Renal pelvis (tissue), 4 donors: ENCODE measurements around the gene RFX3. TPM values are rescaled to one million over a fixed set of nuclear protein-coding genes. Genes with fewer than 3 reads are reported as not detected.

Experiments
- DNase-seq: peaks from one replicate; pipeline ENCODE4 v3.0.0-alpha.2; 2013
- polyA plus RNA-seq, 3 donors: library from polyadenylated mRNA; unstranded; fragments of 120-200 nt; gene quantifications; one replicate each; pipeline ENCODE4 v1.2.1, GENCODE V29; 2013; ENCODE audit not compliant: insufficient read length in 3 of 3

The RFX3 gene
- polyA plus RNA-seq, 3 donors: 14.0 to 21.3 (median 18.8) TPM

GRCh38 chr9:3515405-3515804 lies 10.4 kb downstream of the RFX3 start:
- no peak for DNase-seq

GRCh38 chr9:3514786-3515185 lies 11.0 kb downstream of the RFX3 start:
- no peak for DNase-seq

GRCh38 chr9:3513265-3513818 lies 12.5 kb downstream of the RFX3 start:
- no peak for DNase-seq

DNA sequence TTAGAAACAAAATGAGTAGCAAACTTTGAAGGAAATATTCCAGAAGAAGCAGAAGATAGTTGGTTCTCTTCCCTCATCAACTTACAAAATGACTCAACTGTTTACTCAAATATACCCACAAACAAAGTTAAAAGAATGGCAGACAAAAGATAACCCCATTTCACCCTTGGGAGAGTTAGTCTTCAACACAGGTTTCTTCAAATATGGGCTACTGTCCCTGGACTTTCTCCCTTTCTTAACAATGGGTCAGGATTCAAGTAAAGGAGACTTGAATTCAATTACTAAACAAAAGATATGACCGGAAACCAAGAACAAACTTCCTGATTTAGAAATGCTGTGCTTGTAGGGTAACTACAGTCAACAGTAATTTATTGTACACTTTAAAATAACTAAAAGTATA lies 14.2 kb downstream of the RFX3 start:
- DNase-seq: no peak

DNA sequence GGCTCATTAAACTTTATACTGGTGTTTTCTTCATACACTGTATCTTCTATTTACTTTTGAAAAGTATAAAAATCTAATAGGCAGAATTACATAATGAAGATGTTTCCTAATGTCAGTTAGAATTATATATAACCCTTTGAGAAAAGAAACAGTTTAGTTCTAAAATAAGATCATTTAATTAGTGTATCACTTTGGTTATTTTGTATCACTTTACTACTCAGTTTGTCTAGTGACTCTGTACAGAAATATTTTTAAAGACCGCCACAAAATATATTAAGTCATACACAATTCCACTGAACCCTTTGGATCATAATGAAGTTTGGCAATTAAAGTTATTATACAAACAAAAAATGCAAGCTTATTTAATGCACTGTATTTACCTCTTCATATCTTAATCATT lies 15.0 kb downstream of the RFX3 start:
- no peak for DNase-seq

DNA sequence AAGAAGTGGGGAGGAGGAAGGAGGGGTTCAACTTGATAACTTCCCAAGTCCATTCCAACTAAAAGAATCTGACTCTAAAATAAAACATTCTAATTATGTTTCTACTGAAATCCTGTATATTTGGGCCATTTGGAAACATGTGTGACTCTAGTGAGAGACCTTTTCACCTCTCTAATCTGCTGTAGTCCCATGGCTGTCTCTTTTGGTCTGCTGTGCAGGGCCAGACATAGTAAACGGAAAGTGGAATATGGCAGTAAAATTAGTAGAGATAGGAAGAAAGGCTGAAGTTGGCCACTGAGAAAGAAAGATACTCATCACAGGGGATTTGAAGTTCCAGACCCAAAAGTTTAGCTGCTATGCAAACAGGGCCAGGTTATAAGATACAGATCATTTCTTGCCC lies 15.9 kb downstream of the RFX3 start:
- no peak for DNase-seq

GRCh38 chr9:3508521-3509291 lies 17.1 kb downstream of the RFX3 start:
- DNase-seq: no peak

- DNase-seq: no peak
Observed at GRCh38 chr9:3508078-3508431, 17.7 kb downstream of the RFX3 start.

DNA sequence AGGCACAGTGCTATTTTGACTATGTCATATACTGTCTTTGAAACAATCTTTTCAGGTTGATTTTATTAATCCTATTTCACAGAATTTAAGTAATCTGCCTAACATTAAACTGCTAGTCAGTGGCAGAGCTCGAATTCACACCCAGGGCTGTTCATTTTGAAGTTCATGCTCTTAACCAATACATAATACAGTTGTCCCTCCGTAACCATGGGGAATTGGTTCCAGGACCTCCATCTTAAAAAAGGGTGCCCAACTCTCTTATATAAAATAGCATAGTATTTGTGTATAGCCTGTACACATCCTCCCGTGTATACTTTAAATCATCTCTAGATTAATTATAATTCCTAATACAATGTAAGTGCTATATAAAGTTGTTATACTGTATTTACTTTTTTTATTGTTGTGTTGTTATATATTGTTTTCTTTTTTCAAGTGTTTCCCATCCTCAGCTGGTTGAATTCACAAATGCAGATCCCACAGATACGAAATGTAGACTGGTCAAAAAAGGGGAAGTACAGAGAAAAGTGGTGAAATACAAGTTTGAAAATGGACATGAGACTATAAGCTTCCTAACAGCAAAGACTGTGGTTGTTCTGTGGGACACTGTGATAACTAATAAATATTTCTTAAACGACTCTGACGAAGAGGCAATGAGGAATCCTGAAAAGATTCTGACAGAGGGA lies 18.3 kb downstream of the RFX3 start:
- DNase-seq: no peak

- DNase-seq: no peak
Observed at GRCh38 chr9:3506164-3506563, 19.6 kb downstream of the RFX3 start.

DNA sequence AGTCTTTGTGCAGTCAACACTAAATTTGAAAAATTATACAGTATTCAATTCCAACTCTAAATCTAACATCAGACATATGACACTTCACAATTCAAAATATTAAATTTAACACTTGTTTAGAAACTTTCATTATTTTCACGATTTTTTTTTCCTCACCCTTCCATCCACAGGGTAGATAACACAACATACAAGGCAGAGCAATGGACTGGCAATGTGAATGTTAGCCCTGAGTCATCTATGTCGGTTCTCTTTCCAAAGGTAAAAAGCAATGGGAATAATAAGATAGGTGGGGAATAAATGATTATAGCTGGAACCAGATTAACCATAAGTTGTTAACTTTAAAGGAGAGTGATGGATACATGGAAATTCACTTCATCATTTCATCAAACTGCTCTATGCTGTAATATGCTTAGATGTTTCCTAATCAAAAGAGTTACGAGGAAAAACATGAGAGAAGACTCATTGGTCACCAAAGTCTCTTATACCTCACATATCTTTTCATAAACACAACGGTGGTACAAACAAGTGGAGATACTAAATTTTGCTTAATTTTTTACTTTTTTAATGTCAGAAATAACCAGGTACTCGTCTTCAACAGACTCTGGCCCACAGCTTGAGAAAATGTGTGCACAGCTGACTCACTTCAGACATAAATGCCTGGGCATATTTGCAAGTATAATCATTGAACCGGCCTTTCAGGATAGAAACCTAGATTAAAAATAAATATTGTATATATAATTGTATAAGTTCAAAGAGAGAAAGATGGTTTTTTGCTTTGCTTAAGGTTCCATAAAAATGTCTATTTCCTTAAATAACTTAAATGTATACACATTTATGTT lies 23.0 kb downstream of the RFX3 start:
- no peak for DNase-seq

- DNase-seq: no peak
Observed at GRCh38 chr9:3500044-3500443, 25.8 kb downstream of the RFX3 start.

DNA sequence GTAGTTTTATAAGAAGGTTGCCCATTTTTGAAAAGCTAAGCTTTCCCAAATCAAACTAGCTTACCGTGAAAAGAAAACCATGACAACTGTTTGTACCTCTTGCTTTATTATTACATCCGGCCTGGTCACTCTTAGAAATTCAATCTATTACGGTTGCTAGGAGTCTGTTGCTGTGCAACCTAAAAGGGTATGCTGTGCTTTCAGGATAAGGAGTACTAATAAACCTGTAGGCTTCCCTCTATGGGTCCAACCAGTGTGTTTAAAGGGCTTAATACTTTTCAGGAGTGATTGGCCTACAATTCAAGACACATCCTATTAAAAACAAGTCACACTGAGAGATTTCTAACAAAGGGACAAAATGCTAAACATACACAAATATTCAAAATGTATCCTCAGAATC lies 27.1 kb downstream of the RFX3 start:
- DNase-seq: peak; percentile 26

GRCh38 chr9:3497857-3498256 lies 27.9 kb downstream of the RFX3 start:
- DNase-seq: no peak

- no peak for DNase-seq
Observed at GRCh38 chr9:3497401-3497800, 28.4 kb downstream of the RFX3 start.

DNA sequence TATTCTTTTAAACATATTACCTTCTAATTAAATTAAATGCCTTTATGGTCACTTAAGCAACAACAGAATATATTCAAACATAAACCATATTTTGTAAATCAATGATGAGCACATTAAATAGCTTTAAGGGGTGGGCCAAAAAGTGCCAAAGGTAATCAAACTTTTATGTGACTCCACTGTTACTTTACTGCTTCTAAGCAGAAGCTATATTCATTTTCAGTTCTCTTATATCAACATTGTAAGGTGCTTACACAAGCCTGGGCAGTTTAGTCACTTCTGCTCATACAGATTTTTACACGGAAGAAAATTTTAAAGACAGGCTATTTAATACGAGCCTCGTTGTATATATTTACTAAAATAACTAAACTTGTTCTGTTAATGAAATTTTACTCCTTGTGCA lies 29.9 kb downstream of the RFX3 start:
- no peak for DNase-seq

- no peak for DNase-seq
Observed at GRCh38 chr9:3492214-3492613, 33.6 kb downstream of the RFX3 start.

- DNase-seq: no peak
Observed at GRCh38 chr9:3491450-3491849, 34.4 kb downstream of the RFX3 start.

- DNase-seq: no peak
Observed at GRCh38 chr9:3490957-3491356, 34.8 kb downstream of the RFX3 start.

DNA sequence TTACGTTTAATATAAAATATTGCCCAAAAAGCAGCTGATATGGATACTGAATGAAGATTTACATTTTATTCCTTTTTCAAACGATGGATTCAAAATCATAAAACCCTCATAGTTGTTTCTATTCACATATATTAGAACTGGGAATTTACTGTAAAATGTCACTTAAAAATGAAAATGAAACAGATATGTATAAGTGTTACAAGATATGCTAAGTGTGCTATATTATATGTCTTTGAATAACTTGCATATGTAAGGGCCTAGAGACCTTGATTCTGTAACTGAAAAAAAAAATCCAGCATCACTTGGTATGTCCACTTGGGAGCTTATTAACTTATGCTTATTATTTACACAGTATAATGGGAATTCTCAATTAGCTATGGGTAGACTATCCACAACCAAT lies 43.2 kb downstream of the RFX3 start:
- no peak for DNase-seq

- DNase-seq: no peak
Observed at GRCh38 chr9:3480353-3480655, 45.5 kb downstream of the RFX3 start.

- DNase-seq: no peak
Observed at GRCh38 chr9:3479514-3480352, 46.1 kb downstream of the RFX3 start.
